HFF-Myc (cell line): ENCODE results near the gene PHF23.

Experiments used
- DNase-seq: peaks from one replicate; pipeline ENCODE4 v3.0.0-alpha.2; 2011; ENCODE audit warnings: low read depth; ENCODE audit errors: extremely low read depth
- H3K4me3 ChIP-seq: replicated peaks from 2 replicates; pipeline ENCODE4 v1.5.1; 2011; ENCODE audit warnings: low read depth, mild to moderate bottlenecking, control low read depth, low read length
- TF ChIP-seq, protein P1 (sequence below): IDR thresholded peaks from 2 replicates; pipeline ENCODE4 v1.5.1; 2012; ENCODE audit warnings: mild to moderate bottlenecking, low read depth, low read length, control low read depth; ENCODE audit errors: missing control alignments

PHF23 gene

DNA sequence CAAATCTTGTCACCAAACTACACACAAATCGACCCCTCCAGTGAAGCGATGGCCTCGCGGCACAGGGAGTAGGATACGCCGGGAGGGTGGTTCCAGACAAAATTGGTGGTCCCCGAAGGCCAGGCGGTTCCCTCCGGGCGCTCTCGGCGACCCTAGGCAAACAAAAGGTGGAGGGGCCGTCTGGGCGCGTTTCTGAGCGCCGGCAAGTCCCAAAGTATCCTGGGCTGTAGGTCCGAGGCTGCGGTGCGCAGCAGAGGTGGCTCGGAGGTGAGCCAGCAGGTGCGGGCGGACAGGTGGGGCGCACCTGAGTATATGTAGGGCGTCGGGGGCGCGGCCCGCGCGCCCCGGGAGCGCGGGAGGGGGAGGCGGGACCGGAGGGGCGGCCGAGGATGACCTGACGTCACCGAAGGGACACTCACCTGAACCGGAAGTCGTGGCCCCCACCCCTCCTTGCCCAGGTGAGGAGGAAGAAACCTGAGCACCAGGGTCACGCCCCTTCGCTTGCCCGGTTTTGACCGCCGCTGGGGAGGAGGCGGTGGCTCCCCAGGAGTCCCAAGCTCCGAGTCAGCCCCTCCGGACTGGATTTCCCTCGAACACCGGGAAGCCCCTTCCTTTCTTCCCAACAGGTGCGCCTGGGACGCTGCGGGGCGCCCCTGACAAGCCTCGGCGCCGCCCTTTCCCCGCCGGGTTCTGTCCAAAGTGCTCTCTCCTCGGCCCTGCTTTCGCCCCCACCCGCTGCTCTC lies 23.1 kb upstream of the PHF23 start, which contains the start of gene CLDN7:
TSS of gene CLDN7 (minus strand) at position 287 of the 743 bp plus-strand sequence. CDS start 435 bp downstream, outside the sequence.
- TF ChIP-seq, protein P1, sequence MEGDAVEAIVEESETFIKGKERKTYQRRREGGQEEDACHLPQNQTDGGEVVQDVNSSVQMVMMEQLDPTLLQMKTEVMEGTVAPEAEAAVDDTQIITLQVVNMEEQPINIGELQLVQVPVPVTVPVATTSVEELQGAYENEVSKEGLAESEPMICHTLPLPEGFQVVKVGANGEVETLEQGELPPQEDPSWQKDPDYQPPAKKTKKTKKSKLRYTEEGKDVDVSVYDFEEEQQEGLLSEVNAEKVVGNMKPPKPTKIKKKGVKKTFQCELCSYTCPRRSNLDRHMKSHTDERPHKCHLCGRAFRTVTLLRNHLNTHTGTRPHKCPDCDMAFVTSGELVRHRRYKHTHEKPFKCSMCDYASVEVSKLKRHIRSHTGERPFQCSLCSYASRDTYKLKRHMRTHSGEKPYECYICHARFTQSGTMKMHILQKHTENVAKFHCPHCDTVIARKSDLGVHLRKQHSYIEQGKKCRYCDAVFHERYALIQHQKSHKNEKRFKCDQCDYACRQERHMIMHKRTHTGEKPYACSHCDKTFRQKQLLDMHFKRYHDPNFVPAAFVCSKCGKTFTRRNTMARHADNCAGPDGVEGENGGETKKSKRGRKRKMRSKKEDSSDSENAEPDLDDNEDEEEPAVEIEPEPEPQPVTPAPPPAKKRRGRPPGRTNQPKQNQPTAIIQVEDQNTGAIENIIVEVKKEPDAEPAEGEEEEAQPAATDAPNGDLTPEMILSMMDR = no peak
- DNase-seq = no peak
- peak within 1 kb of the TSS; percentile 31 for H3K4me3 ChIP-seq

DNA sequence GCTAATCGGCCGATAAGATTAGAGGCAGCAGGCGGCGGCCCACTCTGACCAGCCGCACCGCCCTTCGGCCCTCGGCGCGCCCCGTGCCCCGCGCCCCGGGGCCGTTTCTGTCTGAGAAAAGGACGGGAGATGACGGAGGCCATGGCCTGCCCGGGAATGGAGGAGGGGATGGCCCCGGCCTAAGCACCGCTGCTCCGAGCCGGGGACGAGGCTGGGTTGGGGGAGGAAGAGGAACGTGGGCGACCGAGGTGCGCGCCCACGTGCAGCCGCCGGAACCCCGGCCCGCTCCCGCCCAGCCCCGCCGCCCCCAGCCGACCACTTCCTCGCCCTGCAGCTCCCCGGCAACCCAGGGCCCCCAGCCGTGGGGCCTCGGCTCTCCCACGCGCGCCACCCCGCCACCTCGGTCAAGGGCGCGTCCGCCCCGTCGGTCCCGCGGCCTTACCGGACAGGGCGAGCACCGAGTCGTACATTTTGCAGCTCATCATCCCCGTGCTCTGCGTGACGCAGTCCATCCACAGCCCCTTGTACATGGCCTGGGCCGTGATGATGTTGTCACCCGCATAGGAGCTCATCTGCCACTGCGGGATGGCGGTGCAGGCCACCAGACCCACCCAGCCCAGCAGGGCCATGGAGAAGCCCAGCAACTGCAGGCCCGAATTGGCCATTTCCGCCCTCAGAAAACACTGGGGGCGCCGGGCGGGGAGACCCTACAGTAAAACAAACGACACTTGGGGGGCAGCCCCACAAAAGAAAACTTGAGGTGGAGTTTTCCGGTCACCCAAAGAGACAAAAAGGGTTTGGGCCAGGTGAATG lies 22.3 kb upstream of the PHF23 start:
- DNase-seq = no peak
- TF ChIP-seq, protein P1 = no peak
- H3K4me3 ChIP-seq = peak overlapping the region; percentile 31

DNA sequence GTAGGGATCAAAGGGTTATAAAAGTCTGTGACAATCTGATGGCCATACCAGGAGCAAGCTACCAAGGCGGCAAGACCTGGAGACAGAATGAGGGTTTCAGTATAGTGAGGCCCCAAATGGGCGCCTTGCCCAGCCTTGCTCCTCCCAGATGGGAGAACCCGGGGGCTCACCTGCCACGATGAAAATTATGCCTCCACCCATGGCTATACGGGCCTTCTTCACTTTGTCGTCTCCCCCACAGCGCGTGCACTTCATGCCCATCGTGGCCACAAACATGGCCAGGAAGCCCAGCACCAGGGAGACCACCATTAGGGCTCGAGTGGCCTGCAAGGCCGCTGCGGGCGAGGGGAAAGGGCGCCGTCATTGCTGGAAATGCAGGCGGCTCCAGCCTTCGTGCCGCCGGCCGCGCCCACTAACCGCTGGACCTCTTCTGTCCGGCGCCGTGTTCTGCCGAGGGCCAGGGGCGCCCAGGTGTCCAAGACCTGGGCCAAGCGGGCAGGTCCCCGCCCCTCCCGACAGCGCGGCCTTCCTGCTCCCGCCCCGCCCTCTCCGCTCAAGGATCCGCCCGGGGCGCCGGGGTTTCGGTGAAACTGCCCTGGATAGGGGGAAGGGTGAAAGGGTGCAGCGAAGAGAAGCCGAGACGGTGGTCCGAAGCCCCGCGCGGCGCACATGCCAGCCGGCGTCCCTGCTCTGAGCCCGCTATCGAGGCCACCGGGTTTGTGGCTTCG lies 21.6 kb upstream of the PHF23 start:
- peak overlapping the region; percentile 31 for H3K4me3 ChIP-seq
- TF ChIP-seq, protein P1 = no peak
- no peak for DNase-seq

DNA sequence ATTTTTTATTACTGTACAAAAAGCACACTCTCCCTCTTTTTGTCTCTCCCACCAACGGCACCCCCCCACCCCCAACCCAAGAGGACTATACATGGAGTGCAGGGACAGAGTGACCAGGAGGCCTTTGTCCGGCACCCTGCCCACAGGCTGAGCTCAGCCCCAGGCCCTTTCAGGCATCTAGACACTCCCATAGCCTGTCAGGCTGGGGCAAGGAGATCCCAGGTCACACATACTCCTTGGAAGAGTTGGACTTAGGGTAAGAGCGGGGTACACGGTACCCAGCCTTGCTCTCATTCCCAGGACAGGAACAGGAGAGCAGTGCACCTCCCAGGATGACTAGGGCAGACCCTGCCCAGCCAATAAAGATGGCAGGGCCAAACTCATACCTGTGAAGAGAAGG lies 20.9 kb upstream of the PHF23 start:
- H3K4me3 ChIP-seq = no peak overlapping the region
- no peak for DNase-seq
- TF ChIP-seq, protein P1 = no peak

DNA sequence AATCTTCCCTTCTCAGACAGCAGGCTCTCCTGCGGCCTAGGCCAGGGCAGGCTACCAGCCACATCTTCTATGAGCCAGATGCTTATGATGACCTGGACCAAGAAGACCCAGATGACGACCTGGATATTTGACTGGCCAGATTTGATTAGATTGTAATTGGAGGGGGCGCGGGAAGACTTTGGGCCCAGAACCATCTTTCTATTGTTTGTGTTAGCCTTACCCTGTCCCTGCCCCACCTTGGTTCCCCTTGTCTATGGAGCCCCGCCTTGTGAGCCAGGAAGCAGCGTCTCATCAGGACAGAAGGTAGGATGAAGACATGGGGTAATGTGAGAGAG lies 20.3 kb upstream of the PHF23 start:
- H3K4me3 ChIP-seq = no peak overlapping the region
- DNase-seq = no peak
- TF ChIP-seq, protein P1 = no peak

DNA sequence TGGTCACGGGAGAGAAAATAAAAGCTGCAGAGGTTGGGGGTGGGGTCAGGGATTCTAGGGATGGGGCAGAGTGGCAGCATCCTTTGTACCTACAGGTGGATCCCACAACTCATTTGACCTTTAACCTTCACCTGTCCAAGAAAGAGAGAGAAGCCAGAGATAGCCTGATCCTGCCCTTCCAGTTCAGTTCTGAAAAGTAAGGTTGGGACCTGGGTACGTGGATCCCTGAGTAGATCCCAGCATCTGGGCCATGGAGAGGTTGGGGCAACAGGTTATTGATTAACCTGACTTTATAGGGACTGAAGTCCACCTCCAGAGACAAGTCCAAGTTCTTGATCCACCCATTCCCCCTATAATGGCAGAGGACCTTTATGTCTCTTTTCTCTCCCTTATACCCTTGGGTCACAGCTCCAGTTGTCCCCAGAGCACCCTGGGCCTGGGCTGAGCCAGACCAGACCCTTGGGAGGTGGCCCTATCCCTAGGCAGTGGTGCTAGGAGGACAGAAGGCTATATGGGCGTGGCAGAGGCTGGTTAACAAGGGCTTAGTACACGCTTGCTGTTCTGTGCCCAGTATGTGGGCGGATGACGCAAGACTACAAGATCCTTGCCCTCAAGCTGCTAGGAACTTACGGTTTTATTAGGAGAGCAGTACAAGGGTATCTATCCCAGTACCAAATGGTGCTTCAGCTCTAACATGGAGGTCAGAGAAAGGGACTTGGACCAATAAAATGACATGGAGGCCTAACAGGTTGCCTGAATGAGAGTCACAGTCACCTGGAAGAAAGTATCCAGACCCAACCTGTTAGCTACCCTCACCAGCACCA lies 19.7 kb upstream of the PHF23 start:
- TF ChIP-seq, protein P1 = no peak
- no peak overlapping the region for H3K4me3 ChIP-seq
- no peak for DNase-seq
